HG02571 (cell line): ENCODE results near the gene C12orf42.

ENCODE experiments used
- ATAC-seq: cut with Tn5 transposase; IDR thresholded peaks from one replicate; pipeline ENCODE4 v1.9.1; 2021; ENCODE audit warnings: mild to moderate bottlenecking, moderate library complexity; ENCODE audit not compliant: unreplicated experiment

Gene C12orf42

DNA sequence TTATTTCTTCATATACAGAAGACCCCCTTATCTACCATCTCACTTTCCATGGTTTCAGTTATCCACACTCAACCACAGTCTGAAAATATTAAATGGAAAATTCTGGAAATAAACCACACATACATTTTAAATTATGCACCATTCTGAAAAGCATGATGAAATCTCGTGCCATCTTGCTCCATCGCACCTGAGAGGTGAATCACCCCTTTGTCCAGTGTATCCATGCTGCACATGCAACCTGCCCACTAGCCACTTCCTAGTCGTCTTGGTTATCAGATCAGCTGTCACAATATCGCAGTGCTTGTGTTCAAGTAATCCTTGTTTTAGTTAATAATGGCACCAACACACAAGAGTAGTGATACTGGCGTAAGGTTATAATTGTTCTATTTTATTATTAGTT, 145.7 kb downstream of the C12orf42 start:
- no peak for ATAC-seq

- ATAC-seq = no peak
Observed at GRCh38 chr12:103348935-103349334, 146.8 kb downstream of the C12orf42 start.

DNA sequence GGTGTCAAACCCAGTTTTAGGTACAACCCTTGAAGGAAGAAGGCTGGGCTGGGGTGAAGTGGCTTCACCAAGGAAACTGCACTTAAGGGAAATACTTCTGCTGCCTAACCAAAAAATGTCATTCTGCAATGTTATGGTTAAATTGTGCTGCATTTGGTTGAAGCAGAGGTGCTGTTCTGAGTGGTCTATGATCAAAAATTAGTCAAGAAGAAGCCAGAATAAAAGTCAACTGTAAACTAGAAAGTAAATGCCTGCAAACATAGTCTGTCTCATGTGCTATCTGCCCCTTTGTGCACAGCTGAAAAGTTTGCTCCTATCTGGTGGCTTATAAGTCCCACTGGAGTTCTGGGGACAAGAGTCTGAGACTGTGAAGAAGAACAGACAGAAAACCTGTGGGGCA, 158.8 kb downstream of the C12orf42 start:
- ATAC-seq = no peak

- ATAC-seq = no peak
Observed at GRCh38 chr12:103334466-103334865, 161.3 kb downstream of the C12orf42 start.

DNA sequence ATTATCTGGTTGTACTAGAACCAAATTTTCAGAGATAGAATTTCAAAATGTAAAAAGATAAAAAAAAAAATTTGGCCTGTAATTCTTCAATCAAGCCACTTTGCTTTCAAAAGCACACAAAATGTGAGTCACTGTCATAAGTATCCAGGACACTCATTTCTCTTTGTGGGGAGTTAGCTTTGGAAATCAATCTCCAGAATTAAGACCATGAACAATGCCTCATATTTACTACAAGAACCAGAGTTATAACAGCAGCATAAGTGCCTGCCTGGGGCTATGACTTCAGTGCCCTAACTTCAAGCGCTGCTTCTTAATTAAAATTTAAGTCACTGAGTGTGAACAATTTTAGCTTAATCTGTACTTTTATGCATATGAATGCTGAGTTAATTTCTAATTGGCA, 162.1 kb downstream of the C12orf42 start:
- no peak for ATAC-seq

GRCh38 chr12:103331643-103332042, 164.1 kb downstream of the C12orf42 start:
- ATAC-seq = no peak

DNA sequence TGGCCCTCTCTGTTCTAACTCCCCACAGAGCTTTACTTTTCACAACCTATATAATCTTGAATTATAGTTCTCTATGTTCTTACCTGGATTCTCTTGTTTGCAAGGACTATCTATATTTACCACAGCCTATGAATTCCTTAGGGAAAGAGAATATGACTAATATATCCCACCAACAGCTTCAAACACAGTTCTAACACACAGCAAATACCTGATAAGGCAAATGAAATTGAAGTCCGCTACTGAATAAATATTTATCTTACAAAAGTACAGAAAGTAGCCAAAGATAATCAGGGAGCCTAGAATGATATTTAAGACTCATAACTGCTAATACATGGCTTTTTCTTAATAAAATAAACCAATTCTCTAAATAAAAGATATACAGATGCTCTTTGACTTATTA, 165.1 kb downstream of the C12orf42 start:
- no peak for ATAC-seq

- ATAC-seq = no peak
Observed at GRCh38 chr12:103327676-103328075, 168.1 kb downstream of the C12orf42 start.

DNA sequence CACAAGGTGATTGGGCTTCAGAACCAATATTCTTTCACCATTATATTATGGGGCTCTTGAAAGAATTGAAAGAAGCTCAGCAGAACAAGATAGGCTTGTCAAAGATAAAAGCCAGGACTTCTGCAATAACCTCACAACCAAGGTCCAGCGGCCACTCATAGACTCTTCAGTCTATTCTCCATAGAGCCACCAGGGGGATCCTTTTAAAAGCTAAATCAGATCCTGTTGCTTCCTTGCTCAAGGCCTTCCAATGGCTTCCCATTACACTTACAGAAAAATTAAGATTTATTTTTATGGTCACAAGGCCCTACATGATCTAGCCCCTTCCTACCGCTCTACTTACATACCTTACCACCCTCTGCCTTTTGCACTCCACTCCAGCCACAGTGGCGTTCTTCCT, 169.6 kb downstream of the C12orf42 start:
- ATAC-seq = no peak

GRCh38 chr12:103318566-103318965, 177.2 kb downstream of the C12orf42 start:
- ATAC-seq = no peak

DNA sequence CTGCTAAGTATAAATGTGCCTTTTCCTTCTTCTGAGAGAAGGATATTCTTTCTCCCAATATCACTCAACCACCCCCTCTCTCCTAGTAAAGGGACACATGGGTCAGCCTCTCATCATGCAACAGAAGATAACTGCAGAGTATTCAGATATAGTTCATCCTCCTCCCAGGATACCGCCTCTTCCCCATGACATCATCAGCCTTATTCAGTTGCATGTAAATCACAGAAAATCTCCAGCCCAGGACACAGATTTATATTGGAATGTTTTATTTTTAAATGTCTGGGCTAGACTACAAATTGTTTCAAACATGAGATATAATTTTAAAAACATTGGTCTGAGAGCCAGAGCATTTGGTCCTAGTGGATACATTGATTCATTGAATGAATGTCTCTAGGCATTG, 178.5 kb downstream of the C12orf42 start:
- ATAC-seq = no peak

DNA sequence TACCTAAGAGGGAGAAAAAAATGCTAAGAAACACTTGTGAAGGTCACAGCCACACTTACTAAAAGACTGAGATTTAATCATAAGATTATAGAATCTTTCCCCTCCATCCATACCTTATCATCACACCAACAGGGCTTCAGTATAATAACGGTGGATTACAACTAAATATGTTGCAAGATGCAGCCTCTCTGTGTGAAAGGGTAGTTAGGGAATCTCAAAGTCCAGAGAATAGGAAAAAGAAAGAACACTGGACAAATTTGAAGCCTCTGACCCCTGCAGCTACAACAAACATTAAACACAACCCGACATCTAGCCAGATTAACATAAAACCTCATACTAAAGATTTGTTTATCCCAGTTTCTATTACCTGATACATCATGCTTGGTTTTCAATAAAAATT, 181.0 kb downstream of the C12orf42 start:
- no peak for ATAC-seq

- no peak for ATAC-seq
Observed at GRCh38 chr12:103313894-103314293, 181.9 kb downstream of the C12orf42 start.

GRCh38 chr12:103312742-103313354, 182.9 kb downstream of the C12orf42 start:
- no peak for ATAC-seq

- ATAC-seq = no peak
Observed at GRCh38 chr12:103310546-103311270, 185.1 kb downstream of the C12orf42 start.

DNA sequence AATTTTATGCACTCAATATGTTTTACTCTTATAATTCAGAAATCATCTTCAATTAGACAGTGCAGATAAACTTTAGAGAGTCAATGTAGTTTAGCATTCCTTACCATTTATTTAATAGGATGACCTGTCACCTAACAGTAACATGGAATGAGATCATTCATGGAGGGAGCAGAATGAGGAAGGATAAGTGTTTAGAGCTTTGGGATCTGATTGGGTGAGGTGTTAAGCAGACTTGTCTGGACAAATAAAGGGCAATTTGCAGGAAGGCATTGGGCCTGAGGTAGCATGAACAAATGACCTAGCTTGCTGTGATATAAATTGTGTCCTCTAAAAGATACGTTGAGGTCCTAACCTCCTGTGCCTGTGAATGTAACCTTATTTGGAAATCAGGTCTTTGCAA, 187.4 kb downstream of the C12orf42 start:
- no peak for ATAC-seq

GRCh38 chr12:103303484-103303883, 192.3 kb downstream of the C12orf42 start:
- ATAC-seq = no peak

- no peak for ATAC-seq
Observed at GRCh38 chr12:103301642-103302591, 193.9 kb downstream of the C12orf42 start.

GRCh38 chr12:103288016-103288415, 207.8 kb downstream of the C12orf42 start:
- no peak for ATAC-seq

- ATAC-seq = no peak
Observed at GRCh38 chr12:103282124-103282523, 213.6 kb downstream of the C12orf42 start.

GRCh38 chr12:103279444-103279843, 216.3 kb downstream of the C12orf42 start:
- peak; percentile 83 for ATAC-seq

DNA sequence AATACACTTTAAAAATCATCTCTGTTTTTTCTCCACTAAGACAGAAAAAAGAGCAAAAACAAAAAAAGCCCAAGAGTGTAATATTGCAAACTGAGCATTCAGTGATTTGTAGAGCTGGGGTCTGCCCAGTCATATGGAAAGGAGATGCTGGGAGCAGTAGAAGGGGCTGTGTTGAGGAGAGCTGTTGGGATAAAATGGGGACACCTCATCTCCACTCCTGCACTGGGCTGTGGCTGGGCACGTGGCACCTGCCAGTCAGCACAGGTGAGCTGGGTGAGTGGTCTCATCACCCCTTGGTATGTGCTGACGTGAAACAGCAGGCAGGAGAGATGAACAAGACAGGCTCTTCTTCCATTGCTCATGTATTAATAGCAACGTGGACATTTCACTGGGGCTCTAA, 217.4 kb downstream of the C12orf42 start:
- ATAC-seq = no peak
